A673 (cell line): ENCODE measurements around the gene ICAM3. TPM values are rescaled to one million over a fixed set of nuclear protein-coding genes. Genes with fewer than 3 reads are reported as not detected.
"Not testable (repeated sequence)": the region's sequence is repeated elsewhere in the genome, so short reads cannot be mapped to it uniquely, and the experiment has no call there.

Experiments used
- BruUV-seq: library from RNA; stranded (reverse); fragments of 400-500 nt; replicated peaks from 2 replicates; lab custom pipeline; 2021; lab: Mats Ljungman, UMichigan
- CTCF ChIA-PET: fragments of 300-600 bp; sonication (Branson Sonifier 250); formaldehyde crosslinking; loops from one replicate; lab custom pipeline; 2022; ENCODE audit warnings: antibody characterized with exemption; lab: Charles Lee
- POLR2A ChIA-PET: fragments of 300-600 bp; sonication (Branson Sonifier 250); formaldehyde crosslinking; loops from one replicate; lab custom pipeline; 2022; ENCODE audit warnings: antibody characterized with exemption; ENCODE audit not compliant: low non-redundant PET; lab: Charles Lee
- DNase-seq: peaks from one replicate; pipeline ENCODE4 v3.0.0-alpha.2; 2015; ENCODE audit warnings: low spot score
- H3K27ac ChIP-seq: fragments of 200-600 bp; sonication (generic); 2 replicates; pipeline ENCODE4 v1.5.1; 2016; ENCODE audit warnings: mixed run types, low read depth, mild to moderate bottlenecking, mixed read lengths, antibody characterized with exemption, low read length; ENCODE audit not compliant: poor library complexity, severe bottlenecking
- H3K27me3 ChIP-seq: fragments of 200-600 bp; sonication (generic); replicated peaks from 2 replicates; pipeline ENCODE4 v1.6.1; 2017; ENCODE audit warnings: mixed run types, low read depth, mild to moderate bottlenecking, mixed read lengths, antibody characterized with exemption, low read length; ENCODE audit not compliant: insufficient read depth, poor library complexity
- H3K36me3 ChIP-seq: fragments of 200-600 bp; sonication (generic); 2 replicates; pipeline ENCODE4 v1.6.1; 2016; ENCODE audit warnings: mixed run types, mild to moderate bottlenecking, mixed read lengths, antibody characterized with exemption, low read length; ENCODE audit not compliant: insufficient read depth, poor library complexity, severe bottlenecking
- H3K4me1 ChIP-seq: fragments of 200-600 bp; sonication (generic); 2 replicates; pipeline ENCODE4 v1.6.1; 2017; ENCODE audit warnings: mixed run types, mild to moderate bottlenecking, mixed read lengths, antibody characterized with exemption, low read length; ENCODE audit not compliant: insufficient read depth, poor library complexity, severe bottlenecking
- H3K4me3 ChIP-seq: fragments of 200-600 bp; sonication (generic); 2 replicates; pipeline ENCODE4 v1.5.1; 2016; ENCODE audit warnings: low read depth, mixed run types, mild to moderate bottlenecking, mixed read lengths, low read length; ENCODE audit not compliant: poor library complexity, severe bottlenecking
- H3K9me3 ChIP-seq: fragments of 200-600 bp; sonication (generic); 2 replicates; pipeline ENCODE4 v1.6.1; 2016; ENCODE audit warnings: mixed run types, low read depth, mild to moderate bottlenecking, mixed read lengths, antibody characterized with exemption, low read length; ENCODE audit not compliant: poor library complexity, severe bottlenecking
- EZH2 ChIP-seq: fragments of 200-600 bp; sonication (generic); IDR thresholded peaks from 2 replicates; pipeline ENCODE4 v1.6.1; 2017; ENCODE audit warnings: borderline replicate concordance, low read depth, mild to moderate bottlenecking, mixed read lengths, antibody characterized with exemption, low read length; ENCODE audit not compliant: poor library complexity, severe bottlenecking
- intact Hi-C: fragments of 100-400 bp; cut with micrococcal nuclease; formaldehyde crosslinking; loops from one replicate; pipeline ENCODE4 v1.10.0; 2022; ENCODE audit not compliant: unreplicated experiment
- total RNA-seq: library from RNA; stranded (reverse); gene quantifications from 2 replicates; pipeline ENCODE4 v1.2.3, GENCODE V29; 2021
- TF ChIP-seq, protein P1 (sequence below): fragments of 300-800, 200-600 bp; sonication (generic); conservative IDR thresholded peaks from 2 replicates; pipeline ENCODE4 v1.5.1; 2017; ENCODE audit warnings: low read depth, mild to moderate bottlenecking, antibody characterized with exemption, low read length, moderate library complexity, mixed read lengths

ICAM3 gene
- total RNA-seq, 1 experiment from 2014 or later = 3.2 TPM

DNA sequence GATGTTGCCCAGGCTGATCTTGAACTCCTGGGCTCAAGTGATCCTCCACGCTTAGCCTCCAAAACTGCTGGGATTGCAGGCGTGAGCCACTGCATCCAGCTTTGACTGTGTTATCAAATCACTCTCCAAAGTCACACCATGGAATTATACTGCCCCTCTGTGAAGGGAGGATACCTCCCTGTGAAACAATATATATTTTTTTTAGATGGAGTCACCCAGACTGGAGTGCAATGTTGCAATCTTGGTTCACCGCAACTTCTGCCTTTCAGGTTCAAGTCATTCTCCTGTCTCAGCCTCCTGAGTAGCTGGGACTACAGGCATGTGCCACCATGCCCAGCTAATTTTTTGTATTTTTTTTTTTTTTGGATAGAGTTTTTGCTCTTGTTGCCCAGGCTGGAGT, 33.3 kb upstream of the ICAM3 start:
- DNase-seq = no peak
- no peak for TF ChIP-seq EZH2
- TF ChIP-seq, protein P1, sequence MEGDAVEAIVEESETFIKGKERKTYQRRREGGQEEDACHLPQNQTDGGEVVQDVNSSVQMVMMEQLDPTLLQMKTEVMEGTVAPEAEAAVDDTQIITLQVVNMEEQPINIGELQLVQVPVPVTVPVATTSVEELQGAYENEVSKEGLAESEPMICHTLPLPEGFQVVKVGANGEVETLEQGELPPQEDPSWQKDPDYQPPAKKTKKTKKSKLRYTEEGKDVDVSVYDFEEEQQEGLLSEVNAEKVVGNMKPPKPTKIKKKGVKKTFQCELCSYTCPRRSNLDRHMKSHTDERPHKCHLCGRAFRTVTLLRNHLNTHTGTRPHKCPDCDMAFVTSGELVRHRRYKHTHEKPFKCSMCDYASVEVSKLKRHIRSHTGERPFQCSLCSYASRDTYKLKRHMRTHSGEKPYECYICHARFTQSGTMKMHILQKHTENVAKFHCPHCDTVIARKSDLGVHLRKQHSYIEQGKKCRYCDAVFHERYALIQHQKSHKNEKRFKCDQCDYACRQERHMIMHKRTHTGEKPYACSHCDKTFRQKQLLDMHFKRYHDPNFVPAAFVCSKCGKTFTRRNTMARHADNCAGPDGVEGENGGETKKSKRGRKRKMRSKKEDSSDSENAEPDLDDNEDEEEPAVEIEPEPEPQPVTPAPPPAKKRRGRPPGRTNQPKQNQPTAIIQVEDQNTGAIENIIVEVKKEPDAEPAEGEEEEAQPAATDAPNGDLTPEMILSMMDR = no peak
- intact Hi-C loops = no loop called here
- no peak overlapping the region for H3K27ac ChIP-seq
- H3K36me3 ChIP-seq = peaks cover 22% of the 10 kb centered on the region
- no peaks in the 10 kb centered on the region for H3K4me1 ChIP-seq
- H3K4me3 ChIP-seq = no peak overlapping the region
- H3K9me3 ChIP-seq = no peaks in the 10 kb centered on the region
- ChIA-PET CTCF (no interaction called here), POLR2A (no interaction called here)
- no peaks in the 10 kb centered on the region for H3K27me3 ChIP-seq
- no TSS peak for BruUV-seq

DNA sequence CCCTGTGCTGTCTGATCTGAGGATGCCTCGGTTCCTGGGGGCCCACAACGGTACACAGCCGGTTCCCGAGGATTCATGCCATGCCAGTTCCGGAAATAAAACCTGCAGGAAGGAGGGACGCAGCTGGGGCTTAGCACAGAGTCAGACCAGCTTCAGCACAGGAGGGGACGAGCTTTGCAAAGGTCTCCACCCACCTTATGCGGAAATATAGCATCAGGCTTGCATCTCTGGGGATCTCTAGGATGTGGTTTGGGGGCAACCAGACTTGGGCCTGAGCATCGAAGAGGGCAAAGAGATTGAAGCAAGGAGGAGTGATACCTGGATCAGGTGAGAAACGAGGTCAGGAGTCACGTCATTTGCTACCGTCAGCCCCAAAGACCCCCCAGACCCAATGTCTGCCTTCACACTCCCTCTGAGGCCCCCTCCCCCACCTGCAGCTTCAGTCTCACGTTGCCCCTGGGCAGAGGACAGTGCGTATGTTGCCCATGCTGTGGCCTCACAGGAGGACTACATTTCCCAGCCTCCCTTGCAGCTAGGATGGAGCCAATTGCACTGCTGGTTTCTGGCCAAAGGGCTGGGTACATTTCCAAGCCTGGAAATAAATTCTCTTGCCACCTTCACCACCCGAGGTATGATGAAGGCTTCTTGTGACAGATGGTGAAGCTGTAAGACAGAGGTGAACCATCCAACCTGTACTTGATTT, 28.8 kb upstream of the ICAM3 start:
- ChIA-PET POLR2A (interaction anchor here (0.6 kb wide), 1 partner anchor 280 kb away, joined by 4 read pairs; no protein-coding TSS in a partner anchor), CTCF (no interaction called here)
- intact Hi-C loops = no loop called here
- Histone ChIP-seq H3K4me1 (no peaks in the 10 kb centered on the region), H3K4me3 (no peak overlapping the region), H3K9me3 (no peaks in the 10 kb centered on the region), H3K27ac (no peak overlapping the region), H3K36me3 (peaks cover 34% of the 10 kb centered on the region), H3K27me3 (no peaks in the 10 kb centered on the region)
- BruUV-seq = no TSS peak
- DNase-seq = no peak
- TF ChIP-seq, protein P1 = no peak
- TF ChIP-seq EZH2 = no peak

DNA sequence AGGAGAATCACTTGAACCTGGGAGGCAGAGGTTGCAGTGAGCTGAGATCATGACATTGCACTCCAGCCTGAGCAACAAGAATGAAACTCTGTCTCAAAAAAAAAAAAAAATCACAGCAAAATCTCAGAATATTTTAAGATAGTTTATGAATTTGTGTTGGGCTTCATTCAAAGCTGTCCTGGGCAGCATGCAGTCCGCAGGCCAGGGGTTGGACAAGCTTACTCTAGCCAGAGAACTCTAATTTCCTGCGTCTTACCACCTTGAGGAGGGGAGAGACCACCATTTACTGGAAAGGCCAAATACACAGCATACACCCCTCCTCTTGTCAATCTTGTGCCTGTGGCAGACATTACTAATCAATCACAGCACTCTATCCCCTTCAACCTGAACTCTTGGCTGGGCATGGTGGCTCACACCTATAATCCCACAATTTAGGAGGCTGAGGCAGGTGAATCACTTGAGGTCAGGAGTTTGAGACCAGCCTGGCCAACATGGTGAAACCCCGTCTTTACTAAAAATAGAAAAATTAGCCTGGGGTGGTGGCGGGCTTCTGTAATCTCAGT, 27.6 kb upstream of the ICAM3 start:
- H3K27ac ChIP-seq, DNase-seq, H3K27me3 ChIP-seq, intact Hi-C loops, BruUV-seq, H3K9me3 ChIP-seq, H3K4me3 ChIP-seq, H3K4me1 ChIP-seq: not testable (repeated sequence)
- ChIA-PET CTCF (interaction anchor here (0.6 kb wide), 1 partner anchor 25 kb away, joined by 4 read pairs; no protein-coding TSS in a partner anchor), POLR2A (interaction anchor here (0.6 kb wide), 1 partner anchor 308 kb away, joined by 3 read pairs; no protein-coding TSS in a partner anchor)
- H3K36me3 ChIP-seq = peaks cover 37% of the 10 kb centered on the region

DNA sequence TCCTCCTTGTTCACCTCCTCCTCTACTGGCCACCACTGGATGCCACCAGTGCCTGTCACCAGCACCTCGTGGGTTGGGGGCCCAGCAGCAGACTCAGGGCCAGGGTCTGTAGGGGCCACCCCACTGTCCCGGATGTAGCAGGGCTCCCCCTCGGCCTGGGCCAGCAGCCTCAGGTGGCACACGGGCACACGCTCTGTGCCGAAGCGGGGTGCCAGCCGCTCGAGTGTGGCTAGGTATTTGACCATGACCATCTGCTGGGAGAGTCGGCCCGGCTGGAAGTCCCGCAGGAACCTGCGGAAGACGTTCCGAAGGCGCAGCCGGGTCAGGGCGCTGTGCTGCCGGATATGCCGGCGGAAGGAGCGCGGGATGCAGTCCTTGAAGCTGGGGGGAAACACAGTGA, 26.1 kb upstream of the ICAM3 start:
- H3K27ac ChIP-seq = no peak overlapping the region
- TF ChIP-seq, protein P1 = no peak
- no peak for TF ChIP-seq EZH2
- H3K4me1 ChIP-seq = no peaks in the 10 kb centered on the region
- no peak overlapping the region for H3K4me3 ChIP-seq
- no peaks in the 10 kb centered on the region for H3K27me3 ChIP-seq
- H3K9me3 ChIP-seq = no peaks in the 10 kb centered on the region
- POLR2A ChIA-PET = no interaction called here
- DNase-seq = no peak
- CTCF ChIA-PET = no interaction called here
- intact Hi-C loops = no loop called here
- peaks cover 37% of the 10 kb centered on the region for H3K36me3 ChIP-seq
- BruUV-seq = no TSS peak
